ES-I3 (cell line): ENCODE measurements around the gene C4orf36.

Experiments used
- H3K36me3 ChIP-seq: 2 replicates; pipeline ENCODE4 v1.6.1; 2013; ENCODE audit warnings: mild to moderate bottlenecking, low read length, control low read depth, moderate library complexity; ENCODE audit not compliant: insufficient read depth
- H3K4me1 ChIP-seq: 2 replicates; pipeline ENCODE4 v1.6.1; 2013; ENCODE audit warnings: mild to moderate bottlenecking, control low read depth, low read length; ENCODE audit not compliant: insufficient read depth
- H3K9ac ChIP-seq: 2 replicates; pipeline ENCODE4 v1.6.1; 2013; ENCODE audit warnings: low read depth, mild to moderate bottlenecking, low read length, moderate library complexity
- H3K9me3 ChIP-seq: 2 replicates; pipeline ENCODE4 v1.6.1; 2013; ENCODE audit warnings: mild to moderate bottlenecking, low read length, moderate library complexity; ENCODE audit not compliant: control insufficient read depth, insufficient read depth

The C4orf36 gene

DNA sequence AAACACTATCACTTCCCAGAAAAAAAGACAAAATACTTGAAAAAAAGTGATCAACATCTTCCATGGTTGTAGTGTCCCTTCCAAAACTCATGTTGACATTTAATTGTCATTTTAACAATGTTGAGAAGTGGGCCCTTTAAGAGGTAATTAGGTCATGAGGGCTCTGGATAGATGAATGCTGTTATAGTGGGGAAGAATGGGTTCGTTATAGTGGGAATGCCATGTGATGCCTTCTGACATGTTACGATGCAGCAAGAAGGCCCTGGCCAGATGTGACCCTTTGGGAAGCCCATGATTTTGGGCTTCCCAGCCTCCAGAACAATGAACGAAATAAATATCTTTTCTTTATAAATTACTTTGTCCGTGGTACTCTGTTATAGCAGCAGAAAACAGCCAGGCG is 39.0 kb downstream of the C4orf36 start:
- H3K9ac ChIP-seq = no peak overlapping the region

DNA sequence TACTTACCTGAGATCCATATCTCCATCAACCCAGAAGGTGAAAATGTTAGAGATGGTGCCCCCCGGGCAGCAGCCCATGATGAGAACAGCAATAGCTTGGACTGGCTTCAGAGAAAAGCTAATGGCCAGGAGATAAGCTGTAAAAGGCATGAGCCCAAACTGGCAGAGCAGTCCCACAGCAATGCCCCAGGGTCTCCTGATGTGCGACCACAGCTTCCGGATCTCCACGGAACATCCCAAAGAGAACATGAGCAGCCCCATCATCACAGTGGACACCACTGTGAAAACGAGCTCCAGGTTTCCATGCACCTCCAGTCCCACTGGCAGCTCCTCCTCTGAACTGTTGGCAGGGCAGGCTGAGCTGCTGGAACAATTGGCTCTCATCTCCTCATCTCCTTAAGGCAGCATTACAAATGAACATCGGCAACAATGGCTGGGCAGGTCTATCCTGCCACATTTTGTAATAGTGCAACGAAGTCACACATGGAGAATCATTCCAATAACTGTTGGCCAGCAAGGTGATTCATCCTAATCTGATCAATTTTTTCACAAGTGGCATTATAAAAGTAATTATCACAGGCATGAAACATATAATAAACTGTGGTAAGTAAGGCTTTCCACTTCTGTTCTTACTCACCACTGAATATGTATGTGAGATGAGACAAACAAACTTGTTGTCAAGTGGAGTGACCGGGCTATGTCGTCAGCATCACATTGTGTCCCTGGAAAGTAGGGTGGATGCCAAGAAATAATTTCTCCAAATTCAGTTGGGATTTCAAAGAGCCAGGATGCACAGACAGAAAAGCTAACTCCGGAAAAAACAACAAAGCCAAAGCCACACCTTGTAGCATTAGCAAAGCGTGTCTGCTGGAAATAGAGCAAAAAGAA is 43.2 kb downstream of the C4orf36 start, which contains the start of gene SLC10A6:
TSS of gene SLC10A6 (minus strand) at position 653 of the 888 bp plus-strand sequence. CDS start at position 384, 269 bp downstream.
- H3K36me3 ChIP-seq = no peaks in the 10 kb centered on the region
- no peak within 1 kb of the TSS for H3K9ac ChIP-seq
- no peaks in the 10 kb centered on the region for H3K9me3 ChIP-seq
- peaks cover 4% of the 10 kb centered on the region for H3K4me1 ChIP-seq

More for the DNA sequence above, 39.0 kb downstream of the C4orf36 start:
- H3K4me1 ChIP-seq = peaks cover 21% of the 10 kb centered on the region; the same call in 1 of the 2 replicates
- no peaks in the 10 kb centered on the region for H3K9me3 ChIP-seq
- no peaks in the 10 kb centered on the region for H3K36me3 ChIP-seq

DNA sequence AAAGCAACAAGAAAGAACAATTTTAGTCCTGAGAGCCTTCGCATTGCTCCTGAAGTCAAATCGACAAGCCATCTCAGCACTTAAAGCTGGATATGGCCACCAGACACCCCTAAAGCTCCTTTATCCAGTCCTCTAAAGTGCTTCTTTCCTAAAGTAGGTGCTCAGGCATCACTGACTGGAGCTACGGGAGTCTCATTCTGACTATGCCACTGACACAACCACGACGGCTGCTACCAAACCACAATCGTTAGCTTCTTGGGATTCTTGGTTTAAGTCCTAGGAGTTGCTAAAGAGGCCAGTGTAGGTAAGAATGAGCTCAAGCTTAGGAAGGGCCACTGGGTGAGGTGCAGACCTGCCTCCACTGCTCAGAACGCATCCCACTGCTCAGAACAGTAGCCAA is 44.1 kb downstream of the C4orf36 start:
- H3K9me3 ChIP-seq = no peaks in the 10 kb centered on the region
- no peak overlapping the region for H3K9ac ChIP-seq
- peaks cover 4% of the 10 kb centered on the region for H3K4me1 ChIP-seq
- no peaks in the 10 kb centered on the region for H3K36me3 ChIP-seq

DNA sequence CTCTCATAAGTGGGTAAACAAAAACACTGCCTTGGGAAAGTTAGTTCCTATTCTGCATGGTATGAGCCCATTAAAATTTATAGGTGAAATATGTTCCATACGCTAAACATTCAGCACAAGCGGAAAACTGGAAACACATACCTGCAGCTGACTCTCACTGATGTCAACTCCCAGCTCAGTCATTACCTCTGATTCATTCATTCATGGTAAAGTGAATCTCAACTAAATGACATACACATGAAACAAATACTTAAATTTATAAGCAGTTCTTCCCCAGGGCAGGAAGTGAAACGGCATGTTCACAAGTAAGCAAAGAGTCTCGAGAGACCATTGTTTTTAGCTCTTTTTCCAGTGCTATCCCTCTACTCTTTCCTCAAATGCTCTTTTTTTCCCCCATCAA is 44.7 kb downstream of the C4orf36 start:
- H3K4me1 ChIP-seq = peaks cover 4% of the 10 kb centered on the region
- H3K36me3 ChIP-seq = no peaks in the 10 kb centered on the region
- no peaks in the 10 kb centered on the region for H3K9me3 ChIP-seq
- no peak overlapping the region for H3K9ac ChIP-seq

DNA sequence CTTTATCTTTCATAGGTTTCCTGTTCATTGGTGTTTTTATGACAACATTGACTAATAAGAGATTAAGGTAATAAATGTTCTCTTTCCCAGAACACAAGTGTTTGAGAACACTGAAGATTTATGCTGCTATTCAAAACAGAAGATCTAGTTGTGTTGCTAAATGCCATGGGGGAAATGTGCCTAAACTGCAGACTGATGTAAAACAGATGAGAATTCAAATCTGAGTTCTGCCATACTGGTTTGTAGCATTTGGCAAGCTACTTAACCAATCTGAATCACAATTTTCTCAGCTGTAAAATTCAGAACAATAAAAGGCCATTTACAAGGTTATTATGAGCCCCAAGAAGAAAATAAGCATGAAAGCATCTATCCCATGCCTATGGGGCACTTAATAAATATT is 45.3 kb downstream of the C4orf36 start:
- Histone ChIP-seq H3K9me3 (no peaks in the 10 kb centered on the region), H3K36me3 (no peaks in the 10 kb centered on the region), H3K4me1 (peaks cover 4% of the 10 kb centered on the region), H3K9ac (no peak overlapping the region)

DNA sequence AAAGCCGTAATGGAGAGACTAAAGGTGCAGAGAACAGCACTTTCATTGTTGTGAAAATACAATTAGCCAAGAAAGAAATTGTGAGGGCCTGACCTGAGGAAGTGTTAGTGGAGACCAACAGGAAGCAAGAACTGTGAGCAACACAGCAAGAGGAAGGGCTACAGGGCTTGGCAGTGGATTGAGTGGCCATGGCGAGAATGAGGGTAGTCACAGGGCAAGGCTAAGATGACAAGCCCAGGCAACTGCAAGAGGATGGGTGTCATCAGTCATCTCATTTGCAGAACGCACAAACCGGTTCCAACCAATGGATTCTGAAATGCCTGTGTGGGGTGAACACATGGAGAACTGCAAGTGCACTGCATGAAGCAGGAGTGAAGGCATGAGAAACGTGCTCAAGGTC is 46.6 kb downstream of the C4orf36 start:
- Histone ChIP-seq H3K4me1 (peaks cover 4% of the 10 kb centered on the region), H3K36me3 (no peaks in the 10 kb centered on the region), H3K9me3 (no peaks in the 10 kb centered on the region), H3K9ac (no peak overlapping the region)

DNA sequence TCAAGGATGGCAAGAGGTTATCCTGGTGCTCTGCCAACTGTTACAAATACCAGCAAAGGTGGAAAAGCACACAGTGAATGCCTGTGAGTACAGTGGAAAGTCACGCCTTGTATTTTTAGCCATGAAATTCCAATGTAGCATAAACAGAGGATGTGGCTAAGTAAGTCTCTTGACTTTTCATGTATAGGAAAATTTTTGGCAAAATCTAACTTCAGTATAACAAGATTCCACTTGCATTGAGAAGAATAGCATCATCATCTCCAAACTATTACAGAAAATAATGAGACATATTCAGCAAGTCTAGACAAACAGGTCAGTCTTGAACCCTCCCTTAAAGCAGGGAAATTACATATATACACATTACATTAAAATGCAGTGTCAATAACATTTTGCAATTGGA is 50.9 kb downstream of the C4orf36 start:
- no peaks in the 10 kb centered on the region for H3K4me1 ChIP-seq
- H3K9ac ChIP-seq = no peak overlapping the region
- H3K9me3 ChIP-seq = no peaks in the 10 kb centered on the region
- H3K36me3 ChIP-seq = no peaks in the 10 kb centered on the region

GRCh38 chr4:86840858-86841257 is 51.4 kb downstream of the C4orf36 start:
- Histone ChIP-seq H3K9me3 (no peaks in the 10 kb centered on the region), H3K36me3 (no peaks in the 10 kb centered on the region), H3K4me1 (no peaks in the 10 kb centered on the region), H3K9ac (no peak overlapping the region)

- H3K9me3 ChIP-seq = no peaks in the 10 kb centered on the region
- no peak overlapping the region for H3K9ac ChIP-seq
Measured at GRCh38 chr4:86837691-86838503, 54.3 kb downstream of the C4orf36 start.

GRCh38 chr4:86835677-86836076 is 56.5 kb downstream of the C4orf36 start:
- no peaks in the 10 kb centered on the region for H3K36me3 ChIP-seq
- H3K9ac ChIP-seq = no peak overlapping the region
- H3K9me3 ChIP-seq = no peaks in the 10 kb centered on the region
- H3K4me1 ChIP-seq = no peaks in the 10 kb centered on the region

More at GRCh38 chr4:86837691-86838503, 54.3 kb downstream of the C4orf36 start:
- Histone ChIP-seq H3K4me1 (no peaks in the 10 kb centered on the region), H3K36me3 (no peaks in the 10 kb centered on the region)

- Histone ChIP-seq H3K36me3 (no peaks in the 10 kb centered on the region), H3K9ac (no peak overlapping the region), H3K4me1 (no peaks in the 10 kb centered on the region), H3K9me3 (no peaks in the 10 kb centered on the region)
Measured at GRCh38 chr4:86834901-86835300, 57.3 kb downstream of the C4orf36 start.

DNA sequence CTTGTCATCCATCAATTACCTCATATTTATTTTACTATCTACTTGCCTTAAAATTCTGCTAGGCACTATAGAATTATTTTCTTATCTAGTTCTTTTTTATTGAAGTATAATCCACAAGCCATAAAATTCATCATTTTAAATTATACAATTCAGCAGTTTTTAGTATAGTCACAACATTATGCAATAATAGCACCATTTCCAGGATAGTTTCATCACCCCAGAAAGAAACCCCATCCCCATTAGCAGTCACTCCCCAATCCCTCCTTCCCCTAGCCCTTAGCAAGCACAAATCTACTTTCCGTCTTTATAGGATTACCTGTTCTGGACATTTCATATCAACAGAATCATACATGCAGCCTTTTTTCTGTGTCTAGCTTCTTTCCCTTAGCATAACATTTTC is 58.6 kb downstream of the C4orf36 start:
- no peak overlapping the region for H3K9ac ChIP-seq
- no peaks in the 10 kb centered on the region for H3K4me1 ChIP-seq
- no peaks in the 10 kb centered on the region for H3K9me3 ChIP-seq
- H3K36me3 ChIP-seq = no peaks in the 10 kb centered on the region

- H3K36me3 ChIP-seq = no peaks in the 10 kb centered on the region
- H3K9ac ChIP-seq = no peak overlapping the region
Measured at GRCh38 chr4:86831262-86832130, 60.7 kb downstream of the C4orf36 start.

More at GRCh38 chr4:86831262-86832130, 60.7 kb downstream of the C4orf36 start:
- H3K4me1 ChIP-seq = no peaks in the 10 kb centered on the region
- no peaks in the 10 kb centered on the region for H3K9me3 ChIP-seq
